Measurements from ENCODE around the gene DBP.

The DBP gene

DNA sequence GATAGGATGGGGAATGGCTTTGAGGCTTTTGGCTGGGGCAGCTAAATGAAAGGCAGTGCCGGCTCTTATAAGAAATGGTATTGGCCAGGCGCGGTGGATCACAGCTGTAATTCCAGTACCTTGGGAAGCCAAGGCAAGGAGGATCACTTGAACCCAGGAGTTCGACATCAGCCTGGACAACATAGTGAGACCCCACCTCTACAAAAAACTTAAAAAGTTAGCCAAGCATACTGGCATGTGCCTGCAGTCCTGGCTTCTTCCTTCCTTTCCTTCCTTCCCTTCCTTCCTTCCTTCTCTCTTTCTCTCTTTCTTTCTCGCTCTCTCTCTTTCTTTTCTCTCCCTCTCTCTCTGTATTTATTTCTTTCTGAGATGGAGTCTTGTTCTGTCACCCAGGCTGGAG, 5.7 kb upstream of the DBP start:
- DNase-seq (ENCODE audit: extremely low spot score): no peak
- TF ChIP-seq CTCF (IDR thresholded peaks at IDR 0.05; ENCODE audit: control extremely low read depth, extremely low read depth, low read depth, missing control alignments): no peak
- CTCF ChIA-PET: no interaction called here
- POLR2A ChIA-PET: no interaction called here

DNA sequence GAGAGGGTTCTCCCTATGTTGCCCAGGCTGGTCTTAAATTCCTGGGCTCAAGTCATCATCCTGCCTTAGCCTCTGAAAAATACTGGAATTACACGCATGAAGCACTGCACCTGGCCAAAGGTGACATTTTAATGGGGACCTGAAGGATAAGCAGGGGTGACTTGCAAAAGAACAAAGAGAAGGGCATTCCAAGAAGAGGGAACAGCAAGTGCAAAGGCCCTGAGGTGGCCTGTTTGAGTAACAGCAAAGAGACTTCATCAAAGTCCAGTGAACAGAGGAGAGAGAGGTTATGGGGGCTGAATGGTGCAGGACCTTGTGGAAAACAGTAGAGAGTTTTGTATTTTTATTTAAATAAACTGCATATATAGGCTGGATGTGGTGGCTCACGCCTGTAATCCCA, 4.7 kb upstream of the DBP start:
- POLR2A ChIA-PET: interaction anchor here (0.6 kb wide), 1 partner anchor 276 kb away, joined by 3 read pairs; no protein-coding TSS in a partner anchor
- no peak for DNase-seq (ENCODE audit: extremely low spot score)

DNA sequence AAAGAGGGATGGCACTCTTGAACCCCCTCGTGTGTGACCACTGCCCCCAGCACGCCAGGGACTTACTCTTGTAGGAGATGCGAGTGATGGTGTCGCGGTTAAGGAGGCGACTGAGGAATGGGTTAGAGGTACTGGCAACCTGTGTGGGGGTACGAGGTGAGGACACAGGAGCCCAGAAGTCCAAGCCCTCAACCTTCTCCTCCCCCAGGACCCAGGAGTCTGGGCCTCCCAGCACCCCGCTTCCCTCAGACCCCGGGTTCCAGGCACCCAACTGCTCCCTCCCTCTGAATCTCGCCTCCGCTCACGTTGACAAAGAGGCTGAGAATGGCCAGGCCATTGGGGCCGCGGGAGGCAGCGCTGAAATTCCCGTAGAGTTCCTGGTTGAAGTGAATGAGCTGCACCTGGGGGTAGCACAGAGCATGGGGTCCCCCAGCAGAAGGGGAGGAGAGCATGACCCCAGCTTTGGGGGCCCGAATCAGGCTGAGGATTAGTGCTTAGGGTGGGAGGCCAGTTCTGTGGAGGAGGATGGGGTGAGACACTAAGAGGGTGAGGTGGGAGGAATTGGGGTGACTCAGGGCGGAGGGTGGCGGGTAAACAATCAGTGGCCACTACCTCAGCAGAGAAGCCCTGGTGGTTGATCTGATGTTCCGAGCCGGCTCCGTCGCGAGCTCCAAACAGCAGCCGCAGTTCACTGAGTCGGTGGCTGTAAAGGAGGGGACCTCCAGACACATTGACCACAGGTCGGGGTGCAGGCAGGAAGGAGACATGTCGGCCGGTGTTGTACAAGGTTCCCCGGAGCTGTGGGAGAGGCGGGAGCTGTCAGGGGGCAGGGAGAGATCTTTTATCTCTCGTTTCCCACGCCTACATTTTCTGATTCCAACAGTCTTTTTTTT, 2.5 kb upstream of the DBP start:
- CTCF ChIA-PET: interaction anchor here (0.8 kb wide), 1 partner anchor 9 kb away, joined by 3 read pairs; no protein-coding TSS in a partner anchor
- POLR2A ChIA-PET: no interaction called here
- DNase-seq (ENCODE audit: extremely low spot score): no peak
- no peak for TF ChIP-seq CTCF (IDR thresholded peaks at IDR 0.05; ENCODE audit: control extremely low read depth, extremely low read depth, low read depth, missing control alignments)

More for the DNA sequence above, 4.7 kb upstream of the DBP start:
- CTCF ChIA-PET: no interaction called here
- TF ChIP-seq CTCF (IDR thresholded peaks at IDR 0.05; ENCODE audit: control extremely low read depth, extremely low read depth, low read depth, missing control alignments): no peak

GRCh38 chr19:48638831-48639381, 1.7 kb upstream of the DBP start:
- DNase-seq (ENCODE audit: extremely low spot score): no peak
- ChIA-PET CTCF (no interaction called here), POLR2A (no interaction called here)
- TF ChIP-seq CTCF (IDR thresholded peaks at IDR 0.05; ENCODE audit: control extremely low read depth, extremely low read depth, low read depth, missing control alignments): no peak

- POLR2A ChIA-PET: interaction anchor here (1.2 kb wide), 1 partner anchor 19 kb away, joined by 5 read pairs; the partner anchor contains the start of genes RPL18 and SPHK2
- peak; percentile 85 for DNase-seq (ENCODE audit: extremely low spot score)
- CTCF ChIA-PET: no interaction called here
- no peak for TF ChIP-seq CTCF (IDR thresholded peaks at IDR 0.05; ENCODE audit: control extremely low read depth, extremely low read depth, low read depth, missing control alignments)
Observed at GRCh38 chr19:48637948-48638830, 1.0 kb upstream of the DBP start.

- ChIA-PET POLR2A (interaction anchor here (1.2 kb wide), 1 partner anchor 18 kb away, joined by 5 read pairs; the partner anchor contains the start of genes RPL18 and SPHK2), CTCF (no interaction called here)
Observed at GRCh38 chr19:48637449-48637947, 319 bp upstream of the DBP start.

More at GRCh38 chr19:48637449-48637947, 319 bp upstream of the DBP start:
- DNase-seq (ENCODE audit: extremely low spot score): peak; percentile 94
- TF ChIP-seq CTCF (IDR thresholded peaks at IDR 0.05; ENCODE audit: control extremely low read depth, extremely low read depth, low read depth, missing control alignments): no peak
